Fibroblast of lung (primary cell): ENCODE measurements around the gene CPT1A.

ENCODE experiments used
- CTCF ChIP-seq, 2 donors: IDR thresholded peaks in 1 of 2; conservative IDR thresholded peaks in 1 of 2; 1 replicate in 1 of 2; 2 replicates in 1 of 2; pipeline ENCODE4 v1.5.1; 2011 to 2012; ENCODE audit warnings: low read length in 2 of 2, control low read depth in 1 of 2, inconsistent platforms in 1 of 2, low read depth in 1 of 2, mild to moderate bottlenecking in 1 of 2
- EZH2 ChIP-seq: IDR thresholded peaks from 2 replicates; pipeline ENCODE4 v1.5.1; 2012; ENCODE audit warnings: low read length, control low read depth, mild to moderate bottlenecking; ENCODE audit errors: missing control alignments

DNA sequence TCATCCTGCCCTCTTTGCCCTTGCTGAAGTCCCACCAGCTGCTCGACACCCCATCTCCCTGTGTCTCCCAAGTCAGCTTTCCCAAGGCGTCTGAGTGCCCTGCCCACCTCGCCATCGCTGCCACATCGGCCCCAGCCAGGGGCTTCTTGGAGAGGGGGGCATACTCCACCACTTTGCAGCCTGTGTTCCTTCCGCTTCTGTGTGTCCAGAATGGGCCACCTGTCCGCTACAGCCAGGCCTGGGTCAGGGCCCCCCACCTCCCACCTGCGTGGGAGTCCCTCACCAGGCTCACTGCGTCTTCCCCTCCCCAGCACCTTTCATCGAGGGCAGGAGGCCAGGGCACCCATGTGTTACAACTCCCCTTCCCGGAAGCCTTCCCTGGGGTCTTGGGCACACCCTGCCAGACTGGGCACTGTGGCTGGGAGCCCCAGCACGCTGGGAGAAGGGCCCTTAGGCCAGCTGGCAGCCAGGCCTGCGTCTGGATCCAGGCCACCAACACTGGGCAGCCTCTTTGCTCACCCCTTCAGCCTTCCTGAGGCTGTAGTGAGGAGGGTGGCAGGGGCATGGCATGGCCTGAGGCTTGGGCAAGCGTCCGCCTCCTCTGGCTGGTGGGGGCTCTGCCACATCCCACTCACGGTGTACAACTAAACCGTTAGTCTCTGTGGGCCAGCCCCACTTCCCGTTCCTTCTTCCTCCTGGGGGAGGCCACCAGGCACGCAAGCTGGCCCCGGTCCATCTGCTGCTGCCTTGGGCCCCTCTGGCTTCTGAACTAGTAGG, 13.4 kb downstream of the CPT1A start:
- TF ChIP-seq CTCF (conservative IDR thresholded peaks at IDR 0.05 in 1 of 2, IDR thresholded peaks at IDR 0.05 in 1 of 2; ENCODE audit: low read depth in 1 of 2, low read length in 2 of 2) (no peak), EZH2 (no peak)
